GM21825 (cell line): ENCODE results near the gene STX3.
A peak's percentile ranks its signal among the peaks of the same experiment; 100 is the strongest.
"Not testable (repeated sequence)": the region's sequence is repeated elsewhere in the genome, so short reads cannot be mapped to it uniquely, and the experiment has no call there.

Source experiments
- ATAC-seq: cut with Tn5 transposase; IDR thresholded peaks from one replicate; pipeline ENCODE4 v1.9.1; 2021; ENCODE audit warnings: mild to moderate bottlenecking, moderate library complexity; ENCODE audit not compliant: unreplicated experiment

Gene STX3

GRCh38 chr11:59829358-59829757 lies 74.2 kb downstream of the STX3 start:
- no peak for ATAC-seq

GRCh38 chr11:59833602-59834001 lies 78.4 kb downstream of the STX3 start:
- no peak for ATAC-seq

DNA sequence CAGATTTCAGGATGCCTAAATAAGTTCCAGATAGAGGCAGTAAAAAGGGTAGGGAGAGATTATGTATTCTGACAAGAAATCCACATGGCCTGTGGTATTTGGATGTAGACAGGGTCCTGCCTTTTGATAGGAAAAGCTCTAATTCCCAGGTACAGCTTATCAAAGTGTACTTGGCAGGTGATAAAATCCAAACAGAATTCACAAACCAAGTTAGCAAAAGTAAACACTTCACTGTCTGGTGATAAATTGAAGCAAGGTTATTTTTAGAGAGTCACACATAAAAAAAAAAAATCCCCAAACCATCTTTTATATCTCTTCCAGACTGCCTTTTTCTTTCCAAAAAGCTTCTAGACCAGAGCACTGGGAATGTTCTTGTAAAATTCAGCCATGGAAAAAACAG lies 84.4 kb downstream of the STX3 start:
- ATAC-seq: no peak

- peak; percentile 70 for ATAC-seq
Measured at GRCh38 chr11:59841514-59841913, 86.3 kb downstream of the STX3 start.

DNA sequence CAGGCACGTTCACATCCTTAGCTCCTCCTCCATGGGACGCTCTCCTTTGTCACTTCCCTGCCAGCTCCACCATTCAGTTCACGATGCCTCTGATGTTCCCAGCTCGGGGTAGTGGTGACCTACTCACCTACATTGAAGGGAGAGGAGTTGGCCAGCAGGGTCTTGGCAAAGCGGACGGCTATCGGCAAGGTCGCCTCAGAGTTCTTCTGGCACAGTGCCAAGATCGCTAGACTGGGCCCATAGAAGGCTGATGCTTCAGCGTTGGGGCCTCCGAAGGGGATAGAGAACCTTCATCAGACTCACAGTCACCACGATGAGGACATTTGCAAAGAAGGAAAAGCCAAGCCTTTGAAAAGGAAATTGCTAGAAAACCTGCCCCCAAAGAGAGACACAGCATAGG lies 87.1 kb downstream of the STX3 start:
- ATAC-seq: no peak

DNA sequence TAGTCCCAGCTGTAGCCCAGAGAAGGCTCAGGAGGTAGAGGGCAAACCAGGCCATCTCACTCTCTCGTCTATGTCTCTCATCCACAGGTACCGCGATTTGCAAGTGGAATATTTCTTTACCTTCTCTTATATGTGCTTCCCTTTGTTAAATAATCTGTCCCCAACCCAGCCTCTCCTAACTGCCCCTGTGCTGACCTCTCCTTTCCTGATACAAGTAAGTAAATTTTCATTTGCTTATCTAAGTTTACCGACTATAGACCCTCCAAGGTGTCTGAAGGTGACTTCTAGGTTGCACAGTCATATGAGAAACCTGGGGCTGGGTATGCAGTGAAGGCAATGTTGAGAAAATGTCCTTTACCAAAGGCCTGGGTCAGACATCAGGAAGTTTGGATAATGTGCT lies 90.2 kb downstream of the STX3 start, which contains the start of gene CBLIF:
Gene CBLIF, minus strand, starts transcription at position 101 of the 400 bp plus-strand sequence. Its CDS starts 46 bp downstream, at position 55.
- no peak for ATAC-seq

- no peak for ATAC-seq
Measured at GRCh38 chr11:59846556-59846955, 91.4 kb downstream of the STX3 start.

GRCh38 chr11:59847626-59848025 lies 92.5 kb downstream of the STX3 start:
- ATAC-seq: no peak

GRCh38 chr11:59848439-59848838 lies 93.3 kb downstream of the STX3 start:
- not testable (repeated sequence) for ATAC-seq

DNA sequence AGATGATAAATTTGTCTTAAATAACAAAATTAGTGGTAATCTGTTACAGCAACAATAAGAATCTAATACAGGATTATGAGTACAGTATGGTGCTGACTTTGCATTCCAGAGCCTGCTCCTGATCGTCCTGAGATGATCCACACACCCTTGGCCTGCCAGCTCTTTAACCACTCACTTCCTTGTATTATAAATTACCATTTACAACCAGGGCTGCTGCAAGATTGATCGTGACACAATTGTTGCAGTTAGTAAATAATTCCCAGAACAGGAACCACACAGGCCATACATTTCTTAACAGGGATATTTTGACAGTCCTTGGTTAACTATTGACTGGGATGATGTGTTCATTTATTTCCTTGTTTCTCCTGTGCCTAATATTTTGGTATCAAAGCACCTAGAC lies 94.0 kb downstream of the STX3 start:
- ATAC-seq: no peak

GRCh38 chr11:59849551-59849950 lies 94.4 kb downstream of the STX3 start:
- ATAC-seq: not testable (repeated sequence)

- not testable (repeated sequence) for ATAC-seq
Measured at GRCh38 chr11:59851416-59851815, 96.2 kb downstream of the STX3 start.

DNA sequence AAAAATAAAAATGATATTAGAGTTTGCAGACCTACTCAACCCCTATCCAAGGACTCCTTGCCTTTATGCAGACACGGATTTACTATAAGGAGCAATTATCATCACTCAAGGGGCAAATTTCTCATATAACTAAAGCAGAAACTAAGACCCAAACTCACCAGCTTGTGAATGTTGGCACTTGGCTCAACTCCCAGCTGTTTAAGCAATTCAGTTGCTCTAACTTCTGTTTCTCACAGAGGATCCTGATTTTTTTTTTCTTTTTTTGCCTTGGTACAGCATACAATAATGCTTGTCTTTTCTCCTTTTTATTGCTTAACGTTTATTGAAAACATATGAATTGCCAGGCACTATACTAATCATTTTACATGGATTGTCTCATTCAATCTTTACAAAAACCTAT lies 99.7 kb downstream of the STX3 start:
- no peak for ATAC-seq
